ENCODE measurements around the gene ADGRG2.

ADGRG2 gene, protein sequence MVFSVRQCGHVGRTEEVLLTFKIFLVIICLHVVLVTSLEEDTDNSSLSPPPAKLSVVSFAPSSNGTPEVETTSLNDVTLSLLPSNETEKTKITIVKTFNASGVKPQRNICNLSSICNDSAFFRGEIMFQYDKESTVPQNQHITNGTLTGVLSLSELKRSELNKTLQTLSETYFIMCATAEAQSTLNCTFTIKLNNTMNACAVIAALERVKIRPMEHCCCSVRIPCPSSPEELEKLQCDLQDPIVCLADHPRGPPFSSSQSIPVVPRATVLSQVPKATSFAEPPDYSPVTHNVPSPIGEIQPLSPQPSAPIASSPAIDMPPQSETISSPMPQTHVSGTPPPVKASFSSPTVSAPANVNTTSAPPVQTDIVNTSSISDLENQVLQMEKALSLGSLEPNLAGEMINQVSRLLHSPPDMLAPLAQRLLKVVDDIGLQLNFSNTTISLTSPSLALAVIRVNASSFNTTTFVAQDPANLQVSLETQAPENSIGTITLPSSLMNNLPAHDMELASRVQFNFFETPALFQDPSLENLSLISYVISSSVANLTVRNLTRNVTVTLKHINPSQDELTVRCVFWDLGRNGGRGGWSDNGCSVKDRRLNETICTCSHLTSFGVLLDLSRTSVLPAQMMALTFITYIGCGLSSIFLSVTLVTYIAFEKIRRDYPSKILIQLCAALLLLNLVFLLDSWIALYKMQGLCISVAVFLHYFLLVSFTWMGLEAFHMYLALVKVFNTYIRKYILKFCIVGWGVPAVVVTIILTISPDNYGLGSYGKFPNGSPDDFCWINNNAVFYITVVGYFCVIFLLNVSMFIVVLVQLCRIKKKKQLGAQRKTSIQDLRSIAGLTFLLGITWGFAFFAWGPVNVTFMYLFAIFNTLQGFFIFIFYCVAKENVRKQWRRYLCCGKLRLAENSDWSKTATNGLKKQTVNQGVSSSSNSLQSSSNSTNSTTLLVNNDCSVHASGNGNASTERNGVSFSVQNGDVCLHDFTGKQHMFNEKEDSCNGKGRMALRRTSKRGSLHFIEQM

DNA sequence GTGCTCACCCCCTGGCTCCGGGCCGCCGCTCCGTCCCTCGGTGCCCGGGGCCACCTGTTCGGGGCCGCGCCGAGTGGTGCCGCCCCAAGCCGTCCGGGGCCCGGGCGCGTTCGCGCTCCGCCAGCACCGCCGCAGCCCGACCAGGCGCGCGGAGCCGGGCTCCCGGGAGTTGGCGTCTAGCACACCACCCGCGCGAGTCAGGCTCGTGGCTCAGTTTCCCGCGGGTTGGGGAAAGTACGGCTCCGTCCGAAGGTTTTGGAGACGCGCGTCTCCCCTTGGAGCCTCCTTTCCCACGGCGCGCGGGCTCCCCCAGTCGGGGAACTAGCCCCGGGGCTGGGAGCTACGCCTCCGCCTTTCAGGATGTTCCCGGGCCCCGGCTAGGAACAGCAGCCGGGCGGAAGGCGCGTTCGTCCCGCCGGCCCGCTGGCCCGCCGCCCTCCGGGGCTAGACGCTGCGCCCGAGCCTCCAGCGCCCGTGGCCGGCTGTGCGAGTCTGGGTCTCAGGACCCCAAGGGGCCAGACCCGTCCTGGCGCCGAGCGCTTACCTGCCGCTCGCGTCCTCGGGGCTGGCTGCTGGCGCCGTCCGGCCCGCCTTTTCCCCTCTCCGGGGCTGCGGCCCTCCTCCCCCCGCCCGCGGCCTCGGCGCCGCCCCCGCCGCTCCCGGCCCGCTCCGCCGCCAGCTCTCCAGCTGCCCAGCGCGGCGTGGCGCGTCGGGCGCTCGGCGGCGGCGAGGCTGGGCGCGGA is at the start of gene ADGRG2:
Gene ADGRG2, minus strand, starts transcription at position 571 of the 743 bp plus-strand sequence. CDS start 53,634 bp downstream, outside the sequence.
- DNase-seq (ENCODE audit: low read depth): peak; percentile 16
- H3K4me3 ChIP-seq (ENCODE audit: low read depth, low read length): peak within 1 kb of the TSS; percentile 16
- TF ChIP-seq, protein P1, sequence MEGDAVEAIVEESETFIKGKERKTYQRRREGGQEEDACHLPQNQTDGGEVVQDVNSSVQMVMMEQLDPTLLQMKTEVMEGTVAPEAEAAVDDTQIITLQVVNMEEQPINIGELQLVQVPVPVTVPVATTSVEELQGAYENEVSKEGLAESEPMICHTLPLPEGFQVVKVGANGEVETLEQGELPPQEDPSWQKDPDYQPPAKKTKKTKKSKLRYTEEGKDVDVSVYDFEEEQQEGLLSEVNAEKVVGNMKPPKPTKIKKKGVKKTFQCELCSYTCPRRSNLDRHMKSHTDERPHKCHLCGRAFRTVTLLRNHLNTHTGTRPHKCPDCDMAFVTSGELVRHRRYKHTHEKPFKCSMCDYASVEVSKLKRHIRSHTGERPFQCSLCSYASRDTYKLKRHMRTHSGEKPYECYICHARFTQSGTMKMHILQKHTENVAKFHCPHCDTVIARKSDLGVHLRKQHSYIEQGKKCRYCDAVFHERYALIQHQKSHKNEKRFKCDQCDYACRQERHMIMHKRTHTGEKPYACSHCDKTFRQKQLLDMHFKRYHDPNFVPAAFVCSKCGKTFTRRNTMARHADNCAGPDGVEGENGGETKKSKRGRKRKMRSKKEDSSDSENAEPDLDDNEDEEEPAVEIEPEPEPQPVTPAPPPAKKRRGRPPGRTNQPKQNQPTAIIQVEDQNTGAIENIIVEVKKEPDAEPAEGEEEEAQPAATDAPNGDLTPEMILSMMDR (conservative IDR thresholded peaks at IDR 0.05; ENCODE audit: low read depth, low read length): no peak

DNA sequence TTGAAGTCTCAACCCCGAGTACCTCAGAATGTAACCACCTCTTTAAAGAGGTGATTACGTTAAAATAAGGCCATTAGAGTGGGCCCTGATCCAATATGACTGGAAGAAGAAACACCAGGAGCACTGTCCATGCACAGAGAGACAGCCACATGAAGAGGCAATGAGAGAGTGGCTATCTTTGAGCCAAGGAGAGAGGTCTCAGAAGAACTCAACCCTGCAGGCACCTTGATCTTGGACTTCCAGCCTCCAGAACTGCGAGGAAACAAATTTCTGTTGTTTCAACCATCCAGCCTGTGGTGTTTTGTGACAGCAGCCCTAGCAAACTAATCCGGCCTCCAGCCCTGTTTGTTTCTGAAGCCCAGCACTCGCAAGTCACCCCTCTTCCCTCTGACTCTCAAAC is 46.3 kb upstream of the ADGRG2 start:
- H3K4me3 ChIP-seq (ENCODE audit: low read depth, low read length): no peak overlapping the region
- no peak for DNase-seq (ENCODE audit: low read depth)
- TF ChIP-seq, protein P1 (conservative IDR thresholded peaks at IDR 0.05; ENCODE audit: low read depth, low read length): no peak

DNA sequence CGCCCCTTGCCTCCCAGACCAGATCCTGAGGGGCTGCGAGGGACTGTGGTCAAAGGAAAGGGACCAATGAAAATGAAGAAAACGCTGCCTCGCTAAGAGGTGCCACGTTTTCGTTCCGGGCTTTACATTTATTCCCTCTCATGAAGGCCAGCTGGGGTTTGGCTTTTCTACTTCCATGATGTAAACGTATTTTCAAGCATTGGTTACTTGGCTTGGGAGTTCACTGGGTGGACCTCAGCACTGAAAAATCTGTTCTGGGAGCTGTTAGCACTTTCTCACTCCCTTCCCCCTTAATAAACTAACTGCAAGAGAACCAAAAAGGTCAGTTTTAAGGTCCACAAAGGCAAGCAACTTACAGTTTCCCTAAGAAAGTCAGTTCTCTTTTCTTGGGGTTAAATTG is 40.6 kb upstream of the ADGRG2 start:
- H3K4me3 ChIP-seq (ENCODE audit: low read depth, low read length): no peak overlapping the region
- TF ChIP-seq, protein P1 (conservative IDR thresholded peaks at IDR 0.05; ENCODE audit: low read depth, low read length): no peak
- DNase-seq (ENCODE audit: low read depth): no peak

DNA sequence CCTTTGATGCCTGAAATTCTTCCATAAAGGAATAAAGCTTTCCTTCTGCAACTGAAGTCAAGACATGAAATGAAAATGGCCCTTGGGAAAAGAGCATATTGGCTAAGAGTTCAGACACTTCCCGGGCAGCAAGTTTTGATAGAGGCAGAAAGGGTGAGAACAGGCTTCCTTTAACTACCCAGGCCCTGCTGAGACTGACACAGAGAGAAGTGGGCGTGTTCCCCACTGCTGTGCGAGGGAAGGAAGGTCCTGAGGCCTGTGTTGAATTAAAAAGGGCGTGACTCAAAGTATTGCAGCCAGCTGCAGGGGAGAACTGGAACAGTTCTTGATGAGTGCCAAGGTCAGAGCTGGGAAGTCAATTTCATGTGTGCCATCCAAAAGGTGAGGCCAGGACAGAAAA is 33.9 kb upstream of the ADGRG2 start:
- TF ChIP-seq, protein P1 (conservative IDR thresholded peaks at IDR 0.05; ENCODE audit: low read depth, low read length): no peak
- DNase-seq (ENCODE audit: low read depth): no peak

DNA sequence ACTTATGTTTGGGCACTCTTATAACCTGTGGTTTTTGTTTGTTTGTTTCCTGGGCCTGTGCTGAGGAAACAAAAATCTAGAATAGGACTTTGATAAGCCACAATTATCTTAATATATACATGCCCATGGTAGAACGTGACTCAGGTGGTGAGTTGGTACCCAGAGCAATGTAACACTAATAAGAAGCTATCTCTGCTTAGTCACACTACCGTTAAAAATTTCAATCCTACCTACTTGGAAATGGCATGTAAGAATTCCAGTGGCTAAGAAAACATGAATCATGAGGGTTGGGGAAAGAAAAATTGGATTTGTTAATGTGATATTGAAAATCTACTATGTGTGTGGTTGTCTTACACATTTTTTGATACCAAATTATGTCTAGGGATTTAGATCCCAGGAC is 30.5 kb upstream of the ADGRG2 start:
- no peak overlapping the region for H3K4me3 ChIP-seq (ENCODE audit: low read depth, low read length)
- DNase-seq (ENCODE audit: low read depth): no peak
- TF ChIP-seq, protein P1 (conservative IDR thresholded peaks at IDR 0.05; ENCODE audit: low read depth, low read length): no peak

More for the DNA sequence above, 33.9 kb upstream of the ADGRG2 start:
- H3K4me3 ChIP-seq (ENCODE audit: low read depth, low read length): no peak overlapping the region

DNA sequence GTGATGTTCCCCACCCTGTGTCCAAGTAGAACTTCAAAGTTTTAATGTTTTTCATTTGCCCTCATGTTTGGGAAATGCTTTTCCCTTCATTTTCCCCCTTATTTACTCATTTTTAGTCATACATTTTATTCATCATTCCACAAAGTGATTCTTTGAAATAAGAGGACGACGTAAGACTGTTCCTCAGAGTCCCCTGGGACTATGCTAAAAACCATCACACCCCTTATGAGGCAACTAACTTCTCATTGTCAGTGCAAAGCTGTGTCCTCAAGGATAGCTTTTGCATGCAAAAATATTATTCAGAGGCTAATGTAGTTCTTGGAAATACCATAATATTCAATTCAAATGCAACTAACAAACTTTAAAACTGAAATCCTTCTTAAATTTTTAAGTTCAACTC is 14.8 kb upstream of the ADGRG2 start:
- DNase-seq (ENCODE audit: low read depth): no peak
- H3K4me3 ChIP-seq (ENCODE audit: low read depth, low read length): no peak overlapping the region
- TF ChIP-seq, protein P1 (conservative IDR thresholded peaks at IDR 0.05; ENCODE audit: low read depth, low read length): no peak
